ENCODE data around the gene IGLL5.
A peak's percentile ranks its signal among the peaks of the same experiment; 100 is the strongest.
"Not testable (repeated sequence)": the region's sequence is repeated elsewhere in the genome, so short reads cannot be mapped to it uniquely, and the experiment has no call there.

The IGLL5 gene

GRCh38 chr22:22884010-22884887 is 3.4 kb upstream of the IGLL5 start:
- peak; percentile 79 for DNase-seq (ENCODE audit: low spot score)

- DNase-seq (ENCODE audit: low spot score) = peak; percentile 64
Observed at GRCh38 chr22:22884888-22885840, 2.5 kb upstream of the IGLL5 start.

- no peak for DNase-seq (ENCODE audit: low spot score)
Observed at GRCh38 chr22:22886546-22886945, 1.1 kb upstream of the IGLL5 start.

- DNase-seq (ENCODE audit: low spot score) = no peak
Observed at GRCh38 chr22:22888571-22889353, 1.1 kb downstream of the IGLL5 start.

- DNase-seq (ENCODE audit: low spot score) = no peak
Observed at GRCh38 chr22:22890085-22890484, 2.5 kb downstream of the IGLL5 start.

- no peak for DNase-seq (ENCODE audit: low spot score)
Observed at GRCh38 chr22:22891139-22891621, 3.6 kb downstream of the IGLL5 start.

GRCh38 chr22:22892096-22893052 is 4.8 kb downstream of the IGLL5 start:
- no peak for DNase-seq (ENCODE audit: low spot score)

GRCh38 chr22:22893077-22893805 is 5.6 kb downstream of the IGLL5 start:
- no peak for DNase-seq (ENCODE audit: low spot score)

GRCh38 chr22:22893891-22894739 is 6.5 kb downstream of the IGLL5 start:
- no peak for DNase-seq (ENCODE audit: low spot score)

GRCh38 chr22:22894740-22895731 is 7.4 kb downstream of the IGLL5 start:
- DNase-seq (ENCODE audit: low spot score) = no peak

- no peak for DNase-seq (ENCODE audit: low spot score)
Observed at GRCh38 chr22:22895776-22896445, 8.3 kb downstream of the IGLL5 start.

- no peak for DNase-seq (ENCODE audit: low spot score)
Observed at GRCh38 chr22:22896601-22897000, 9.0 kb downstream of the IGLL5 start.

- no peak for DNase-seq (ENCODE audit: low spot score)
Observed at GRCh38 chr22:22897091-22897490, 9.5 kb downstream of the IGLL5 start.

- DNase-seq (ENCODE audit: low spot score) = no peak
Observed at GRCh38 chr22:22897947-22898346, 10.3 kb downstream of the IGLL5 start.

GRCh38 chr22:22898411-22898950 is 10.9 kb downstream of the IGLL5 start:
- not testable (repeated sequence) for DNase-seq (ENCODE audit: low spot score)

GRCh38 chr22:22899342-22900080 is 11.9 kb downstream of the IGLL5 start:
- not testable (repeated sequence) for DNase-seq (ENCODE audit: low spot score)

Data from germinal center (tissue), 1 donor.